Measurements from ENCODE around the gene ATP2A1. TPM values are rescaled to one million over a fixed set of nuclear protein-coding genes. Genes with fewer than 3 reads are reported as not detected.

Gene ATP2A1
- total and polyA plus RNA-seq, 2 of the 4 experiments (the other 2 are of a cell fraction) = under 0.01 to 0.63 TPM

DNA sequence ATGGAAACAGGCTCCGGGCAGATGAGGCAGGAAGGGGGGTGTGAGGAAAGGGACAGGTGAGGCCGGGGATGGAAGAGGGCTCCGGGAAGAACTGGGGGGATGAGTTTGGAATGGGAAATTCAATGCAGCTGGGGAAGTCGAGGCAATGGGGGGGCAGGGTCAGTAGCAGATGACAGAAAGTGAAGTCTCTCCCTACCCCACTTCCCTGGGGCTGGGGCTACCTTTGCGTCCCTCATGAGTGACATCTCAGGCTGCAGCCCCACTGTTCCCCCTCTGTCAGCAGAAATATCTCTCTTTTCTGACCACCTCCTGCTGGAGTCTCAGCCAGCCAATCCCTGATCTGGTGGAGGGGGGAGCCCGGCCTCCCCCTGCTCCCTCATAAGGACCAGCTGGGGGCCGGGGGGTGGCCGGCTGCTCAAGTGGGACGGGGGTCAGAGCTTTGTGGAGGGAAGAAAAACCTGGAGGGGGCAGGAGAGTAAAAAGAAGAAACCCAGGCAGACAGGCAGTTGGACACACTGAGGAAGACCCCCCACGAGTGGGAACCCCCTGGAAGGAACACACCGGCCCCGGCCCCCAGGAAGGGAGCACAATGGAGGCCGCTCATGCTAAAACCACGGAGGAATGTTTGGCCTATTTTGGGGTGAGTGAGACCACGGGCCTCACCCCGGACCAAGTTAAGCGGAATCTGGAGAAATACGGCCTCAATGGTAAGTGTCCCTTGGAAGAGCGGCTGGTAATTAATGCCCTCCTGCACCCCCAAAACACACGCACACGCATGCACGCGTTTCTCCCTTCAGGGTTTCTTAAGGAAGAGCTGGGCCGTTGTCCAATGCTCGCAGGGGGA is at the start of gene ATP2A1 (continued):
- TF ChIP-seq SMC3 (IDR thresholded peaks at IDR 0.05; ENCODE audit: low read depth, low read length) (no peak), NFE2L2 (IDR thresholded peaks at IDR 0.05; ENCODE audit: low read depth, low read length) (no peak)

DNA sequence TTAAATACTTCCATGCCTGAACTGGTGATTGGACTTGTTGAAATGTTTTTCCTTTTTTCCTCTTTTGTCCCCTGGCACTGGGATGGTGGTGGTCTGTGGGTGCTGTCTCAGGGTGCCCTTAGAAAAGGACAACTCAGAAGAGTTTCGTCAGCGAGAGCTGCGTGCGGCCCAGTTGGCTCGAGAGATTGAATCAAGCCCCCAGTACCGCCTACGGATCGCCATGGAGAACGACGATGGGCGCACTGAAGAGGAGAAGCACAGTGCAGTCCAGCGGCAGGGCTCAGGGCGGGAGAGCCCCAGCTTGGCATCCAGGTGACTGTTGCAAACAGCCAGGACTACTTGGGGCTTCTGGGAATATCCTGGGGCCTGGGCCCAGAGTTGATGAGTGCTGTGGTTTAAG is 48.5 kb upstream of the ATP2A1 start:
- dilution Hi-C loops (cut with HindIII; ENCODE audit: low sequenced_read_pairs, unreplicated experiment) = no loop called here
- no peak overlapping the region for H4K91ac ChIP-seq (ENCODE audit: insufficient read depth, low read depth, low read length)
- TF ChIP-seq CHD1 (IDR thresholded peaks at IDR 0.05; ENCODE audit: low read depth, low read length) = no peak
- no peak for TF ChIP-seq RFX5 (IDR thresholded peaks at IDR 0.05; ENCODE audit: low read depth, low read length)
- TF ChIP-seq RAD21 (IDR thresholded peaks at IDR 0.05; ENCODE audit: low read length) = no peak
- TF ChIP-seq, protein P1, sequence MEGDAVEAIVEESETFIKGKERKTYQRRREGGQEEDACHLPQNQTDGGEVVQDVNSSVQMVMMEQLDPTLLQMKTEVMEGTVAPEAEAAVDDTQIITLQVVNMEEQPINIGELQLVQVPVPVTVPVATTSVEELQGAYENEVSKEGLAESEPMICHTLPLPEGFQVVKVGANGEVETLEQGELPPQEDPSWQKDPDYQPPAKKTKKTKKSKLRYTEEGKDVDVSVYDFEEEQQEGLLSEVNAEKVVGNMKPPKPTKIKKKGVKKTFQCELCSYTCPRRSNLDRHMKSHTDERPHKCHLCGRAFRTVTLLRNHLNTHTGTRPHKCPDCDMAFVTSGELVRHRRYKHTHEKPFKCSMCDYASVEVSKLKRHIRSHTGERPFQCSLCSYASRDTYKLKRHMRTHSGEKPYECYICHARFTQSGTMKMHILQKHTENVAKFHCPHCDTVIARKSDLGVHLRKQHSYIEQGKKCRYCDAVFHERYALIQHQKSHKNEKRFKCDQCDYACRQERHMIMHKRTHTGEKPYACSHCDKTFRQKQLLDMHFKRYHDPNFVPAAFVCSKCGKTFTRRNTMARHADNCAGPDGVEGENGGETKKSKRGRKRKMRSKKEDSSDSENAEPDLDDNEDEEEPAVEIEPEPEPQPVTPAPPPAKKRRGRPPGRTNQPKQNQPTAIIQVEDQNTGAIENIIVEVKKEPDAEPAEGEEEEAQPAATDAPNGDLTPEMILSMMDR (conservative IDR thresholded peaks at IDR 0.05; ENCODE audit: low read depth, low read length) = no peak
- TF ChIP-seq CEBPB (IDR thresholded peaks at IDR 0.05; ENCODE audit: low read depth, low read length) = no peak
- TF ChIP-seq RCOR1 (IDR thresholded peaks at IDR 0.05; ENCODE audit: insufficient replicate concordance, low read length) = no peak
- TF ChIP-seq NFE2L2 (IDR thresholded peaks at IDR 0.05; ENCODE audit: low read depth, low read length) = no peak
- no peak for TF ChIP-seq FOS (IDR thresholded peaks at IDR 0.05; ENCODE audit: low read depth, low read length)
- no peak for TF ChIP-seq POLR2A (IDR thresholded peaks at IDR 0.05; ENCODE audit: low read depth, low read length)
- no peak for TF ChIP-seq SMC3 (IDR thresholded peaks at IDR 0.05; ENCODE audit: low read depth, low read length)
- no peak for TF ChIP-seq MXI1 (IDR thresholded peaks at IDR 0.05; ENCODE audit: borderline replicate concordance, low read depth, low read length)
- TF ChIP-seq, protein P2, sequence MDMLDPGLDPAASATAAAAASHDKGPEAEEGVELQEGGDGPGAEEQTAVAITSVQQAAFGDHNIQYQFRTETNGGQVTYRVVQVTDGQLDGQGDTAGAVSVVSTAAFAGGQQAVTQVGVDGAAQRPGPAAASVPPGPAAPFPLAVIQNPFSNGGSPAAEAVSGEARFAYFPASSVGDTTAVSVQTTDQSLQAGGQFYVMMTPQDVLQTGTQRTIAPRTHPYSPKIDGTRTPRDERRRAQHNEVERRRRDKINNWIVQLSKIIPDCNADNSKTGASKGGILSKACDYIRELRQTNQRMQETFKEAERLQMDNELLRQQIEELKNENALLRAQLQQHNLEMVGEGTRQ (IDR thresholded peaks at IDR 0.05; ENCODE audit: low read depth, low read length) = no peak
- no peak for TF ChIP-seq MAFK (IDR thresholded peaks at IDR 0.05; ENCODE audit: low read depth, low read length)

More for the DNA sequence above, 48.5 kb upstream of the ATP2A1 start:
- no peak overlapping the region for H2AK9ac ChIP-seq (replicated peaks; ENCODE audit: low read depth, low read length, poor library complexity)
- no peak overlapping the region for H4K5ac ChIP-seq (ENCODE audit: low read depth, low read length)
- H3K4me2 ChIP-seq (ENCODE audit: low read depth, low read length) = no peak overlapping the region
- in situ Hi-C loops (cut with MboI; ENCODE audit: low sequenced_read_pairs) = no loop called here
- no peak overlapping the region for H3K56ac ChIP-seq (ENCODE audit: extremely low read depth, insufficient read depth, low read length)
- peaks cover 64 to 79% of the 10 kb centered on the region in 2 experiments for H3K79me1 ChIP-seq (ENCODE audit: low read depth in 1 of 2, low read length in 2 of 2)
- H2BK120ac ChIP-seq (ENCODE audit: low read depth, low read length) = no peak overlapping the region
- no peaks in the 10 kb centered on the region for H3K9me3 ChIP-seq (ENCODE audit: control insufficient read depth, insufficient read depth, low read length)
- no peak overlapping the region for H2AK5ac ChIP-seq (ENCODE audit: low read depth, low read length)
- intact Hi-C loops (cut with micrococcal nuclease) = no loop called here
- H3K23ac ChIP-seq (ENCODE audit: low read depth, low read length) = no peak overlapping the region
- no peak for DNase-seq
- no peak overlapping the region for H2BK5ac ChIP-seq (ENCODE audit: low read depth, low read length, poor library complexity, severe bottlenecking)
- no TSS peak for BruUV-seq (replicated peaks)
- ChIA-PET CTCF (no interaction called here), POLR2A (ENCODE audit: unreplicated experiment) (no interaction called here)
- H2BK15ac ChIP-seq (ENCODE audit: low read depth, low read length) = no peak overlapping the region
- H3K18ac ChIP-seq (ENCODE audit: low read depth, low read length) = no peak overlapping the region
- no peak overlapping the region for H4K8ac ChIP-seq (ENCODE audit: low read depth in 2 of 2, low read length in 2 of 2)
- H3K36me3 ChIP-seq (ENCODE audit: control insufficient read depth, insufficient read depth, low read length) = peaks cover 78% of the 10 kb centered on the region
- no peak overlapping the region for H2AFZ ChIP-seq (replicated peaks; ENCODE audit: low read length, poor library complexity)
- H3K14ac ChIP-seq (replicated peaks; ENCODE audit: low read depth, low read length) = no peak overlapping the region
- no peak overlapping the region for H3K4me3 ChIP-seq (ENCODE audit: insufficient read depth, low read depth, low read length)
- WGBS, 2 experiments (ENCODE audit: extremely low coverage in 2 of 2, insufficient read length in 1 of 2) = 93% methylated on average over 4 of the region's 13 CpGs; no CpG with 5 or more reads in 1 of the 2 experiments
- peaks cover 77% of the 10 kb centered on the region for H4K20me1 ChIP-seq (ENCODE audit: insufficient read depth, low read length)
- H2BK20ac ChIP-seq (ENCODE audit: low read depth, low read length) = no peak overlapping the region
- H3K27me3 ChIP-seq (ENCODE audit: control insufficient read depth, insufficient read depth, low read length) = no peaks in the 10 kb centered on the region
- no peak overlapping the region for H3K27ac ChIP-seq (ENCODE audit: insufficient read depth, low read length)
- peaks cover 3% of the 10 kb centered on the region; the same call in 1 of the 2 replicates for H3K9me1 ChIP-seq (ENCODE audit: insufficient read depth, low read length)
- H3K9ac ChIP-seq (ENCODE audit: low read depth, low read length) = no peak overlapping the region
- no peak for ATAC-seq (ENCODE audit: low read depth)
- peaks cover 4% of the 10 kb centered on the region; the same call in 1 of the 2 replicates for H3K4me1 ChIP-seq (ENCODE audit: control insufficient read depth, insufficient read depth, low read length)
- no peak overlapping the region for H3K4ac ChIP-seq (ENCODE audit: low read depth, low read length)
